22Rv1 (cell line): ENCODE measurements around the gene RFTN1.

Experiments used
- ZFX ChIP-seq: fragments of 450-650 bp; IDR thresholded peaks from 2 replicates; pipeline ENCODE4 v1.6.1; 2017; ENCODE audit warnings: antibody characterized with exemption, borderline replicate concordance
- TF ChIP-seq, protein P1 (sequence below): fragments of 450-650 bp; IDR thresholded peaks from 2 replicates; pipeline ENCODE4 v1.5.1; 2017; ENCODE audit warnings: mild to moderate bottlenecking

DNA sequence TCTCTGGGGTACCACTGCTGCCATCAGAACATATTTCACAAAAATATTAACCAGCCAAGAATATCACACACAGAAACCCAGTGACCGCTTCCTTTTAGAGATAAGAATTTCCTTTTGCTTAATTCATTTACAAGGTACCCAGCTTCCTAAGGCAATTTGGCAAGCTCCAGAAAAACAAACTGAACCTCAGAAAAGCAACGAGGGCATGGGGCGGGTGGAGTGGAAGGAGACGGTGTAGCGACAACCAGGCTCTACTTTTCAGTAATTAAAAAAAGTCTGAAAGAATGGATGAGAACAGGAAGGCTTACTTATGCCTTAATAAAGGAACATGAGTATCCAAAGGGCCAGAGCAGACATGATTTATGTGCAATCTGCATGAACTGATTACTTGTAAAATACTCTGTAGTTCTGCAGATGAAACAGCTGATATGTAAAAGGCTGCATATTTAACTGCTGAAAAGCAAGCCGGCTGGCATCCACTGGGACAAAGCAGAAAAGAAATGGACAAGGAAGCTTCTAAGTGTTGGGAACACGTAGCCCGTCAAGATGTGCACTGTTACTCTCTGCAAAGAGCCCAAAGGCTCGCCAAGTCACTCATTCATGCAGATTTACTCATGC is 18.6 kb downstream of the RFTN1 start:
- TF ChIP-seq, protein P1, sequence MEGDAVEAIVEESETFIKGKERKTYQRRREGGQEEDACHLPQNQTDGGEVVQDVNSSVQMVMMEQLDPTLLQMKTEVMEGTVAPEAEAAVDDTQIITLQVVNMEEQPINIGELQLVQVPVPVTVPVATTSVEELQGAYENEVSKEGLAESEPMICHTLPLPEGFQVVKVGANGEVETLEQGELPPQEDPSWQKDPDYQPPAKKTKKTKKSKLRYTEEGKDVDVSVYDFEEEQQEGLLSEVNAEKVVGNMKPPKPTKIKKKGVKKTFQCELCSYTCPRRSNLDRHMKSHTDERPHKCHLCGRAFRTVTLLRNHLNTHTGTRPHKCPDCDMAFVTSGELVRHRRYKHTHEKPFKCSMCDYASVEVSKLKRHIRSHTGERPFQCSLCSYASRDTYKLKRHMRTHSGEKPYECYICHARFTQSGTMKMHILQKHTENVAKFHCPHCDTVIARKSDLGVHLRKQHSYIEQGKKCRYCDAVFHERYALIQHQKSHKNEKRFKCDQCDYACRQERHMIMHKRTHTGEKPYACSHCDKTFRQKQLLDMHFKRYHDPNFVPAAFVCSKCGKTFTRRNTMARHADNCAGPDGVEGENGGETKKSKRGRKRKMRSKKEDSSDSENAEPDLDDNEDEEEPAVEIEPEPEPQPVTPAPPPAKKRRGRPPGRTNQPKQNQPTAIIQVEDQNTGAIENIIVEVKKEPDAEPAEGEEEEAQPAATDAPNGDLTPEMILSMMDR = no peak
- no peak for TF ChIP-seq ZFX
